Naive B cell (primary cell): Measurements from ENCODE around the gene FHIT. TPM values are rescaled to one million over a fixed set of nuclear protein-coding genes. Genes with fewer than 3 reads are reported as not detected.
A peak's percentile ranks its signal among the peaks of the same experiment; 100 is the strongest.

ENCODE experiments used
- ATAC-seq, 2 donors: fragments of 150-1000 bp; cut with Tn5 transposase; 2 replicates each; pipeline ENCODE4 v1.10.0; 2021; ENCODE audit warnings: low read depth in 2 of 2, mild to moderate bottlenecking in 2 of 2, moderate library complexity in 2 of 2
- DNase-seq: peaks from one replicate; pipeline ENCODE4 v3.0.0; 2022
- H3K27ac Mint-ChIP-seq, 6 donors: one replicate each; pipeline ENCODE4 v1.8.0; 2020 to 2022; ENCODE audit warnings: mild to moderate bottlenecking in 6 of 6, mixed read lengths in 6 of 6, moderate library complexity in 5 of 6, inconsistent platforms in 2 of 6
- H3K27me3 Mint-ChIP-seq, 3 donors: one replicate each; pipeline ENCODE4 v1.8.0; 2021 to 2022; ENCODE audit warnings: mixed read lengths in 3 of 3, mild to moderate bottlenecking in 1 of 3
- H3K36me3 Mint-ChIP-seq, 2 donors: one replicate each; pipeline ENCODE4 v1.8.0; 2020 to 2022; ENCODE audit warnings: mixed read lengths in 2 of 2, inconsistent platforms in 1 of 2, mild to moderate bottlenecking in 1 of 2
- H3K4me1 Mint-ChIP-seq, 3 donors: one replicate each; pipeline ENCODE4 v1.8.0; 2020 to 2022; ENCODE audit warnings: mixed read lengths in 3 of 3, inconsistent platforms in 1 of 3, mild to moderate bottlenecking in 1 of 3, moderate library complexity in 1 of 3
- H3K4me3 Mint-ChIP-seq, 8 donors: one replicate each; pipeline ENCODE4 v1.8.0; 2020 to 2022; ENCODE audit warnings: mild to moderate bottlenecking in 8 of 8, mixed read lengths in 8 of 8, moderate library complexity in 8 of 8, inconsistent platforms in 2 of 8
- H3K9me3 Mint-ChIP-seq, 7 donors: one replicate each; pipeline ENCODE4 v1.8.0; 2020 to 2022; ENCODE audit warnings: mixed read lengths in 7 of 7, mild to moderate bottlenecking in 5 of 7, inconsistent platforms in 2 of 7, moderate library complexity in 1 of 7
- polyA plus RNA-seq, 6 donors: library from polyadenylated mRNA; unstranded; fragments of 300-500 nt; fragmentation: Illumina TruSeq; gene quantifications; one replicate each; pipeline ENCODE4 v1.2.3, GENCODE V29; 2021; ENCODE audit warnings: low read depth in 6 of 6

The FHIT gene
- polyA plus RNA-seq, 6 donors from 2014 or later = 3.2 to 12.6 (median 7.1) TPM

GRCh38 chr3:59890639-59891038 lies 1360.6 kb downstream of the FHIT start:
- DNase-seq (no peak), ATAC-seq (no peak)
- peaks cover 0 to 2% (median 0%) of the 10 kb centered on the region in 7 donors for H3K9me3 Mint-ChIP-seq
- no peaks in the 10 kb centered on the region for H3K27me3 Mint-ChIP-seq
- H3K4me3 Mint-ChIP-seq = no peak overlapping the region
- no peaks in the 10 kb centered on the region for H3K4me1 Mint-ChIP-seq
- H3K36me3 Mint-ChIP-seq = no peaks in the 10 kb centered on the region
- no peak overlapping the region for H3K27ac Mint-ChIP-seq

GRCh38 chr3:59886790-59887189 lies 1364.5 kb downstream of the FHIT start:
- H3K27ac Mint-ChIP-seq = peak overlapping the region in 1 of 6 donors; percentile 26
- no peaks in the 10 kb centered on the region for H3K36me3 Mint-ChIP-seq
- DNase-seq (no peak), ATAC-seq (no peak)
- H3K4me1 Mint-ChIP-seq = peaks cover 5 to 11% (median 5%) of the 10 kb centered on the region in 3 donors
- no peaks in the 10 kb centered on the region for H3K27me3 Mint-ChIP-seq
- H3K4me3 Mint-ChIP-seq = no peak overlapping the region
- H3K9me3 Mint-ChIP-seq = peaks cover 0 to 2% (median 0%) of the 10 kb centered on the region in 7 donors

GRCh38 chr3:59885899-59886400 lies 1365.3 kb downstream of the FHIT start:
- H3K36me3 Mint-ChIP-seq = no peaks in the 10 kb centered on the region
- H3K27me3 Mint-ChIP-seq = no peaks in the 10 kb centered on the region
- H3K27ac Mint-ChIP-seq = no peak overlapping the region
- DNase-seq = no peak
- H3K4me1 Mint-ChIP-seq = peaks cover 5 to 11% (median 5%) of the 10 kb centered on the region in 3 donors
- ATAC-seq = no peak
- H3K4me3 Mint-ChIP-seq = no peak overlapping the region
- H3K9me3 Mint-ChIP-seq = peaks cover 0 to 2% (median 0%) of the 10 kb centered on the region in 7 donors

GRCh38 chr3:59885101-59885500 lies 1366.2 kb downstream of the FHIT start:
- no peak overlapping the region for H3K4me3 Mint-ChIP-seq
- H3K36me3 Mint-ChIP-seq = no peaks in the 10 kb centered on the region
- H3K9me3 Mint-ChIP-seq = peaks cover 0 to 2% (median 0%) of the 10 kb centered on the region in 7 donors
- peaks cover 5 to 11% (median 5%) of the 10 kb centered on the region in 3 donors for H3K4me1 Mint-ChIP-seq
- DNase-seq = no peak
- H3K27me3 Mint-ChIP-seq = no peaks in the 10 kb centered on the region
- H3K27ac Mint-ChIP-seq = peak overlapping the region in 1 of 6 donors; percentile 60
- no peak for ATAC-seq

- H3K4me3 Mint-ChIP-seq = peak overlapping the region in 2 of 8 donors; percentile 2 to 53
- H3K4me1 Mint-ChIP-seq = peaks cover 5 to 11% (median 5%) of the 10 kb centered on the region in 3 donors
- peak overlapping the region in 1 of 6 donors; percentile 11 for H3K27ac Mint-ChIP-seq
Measured at GRCh38 chr3:59884409-59884808, 1366.8 kb downstream of the FHIT start.

GRCh38 chr3:59882746-59883145 lies 1368.5 kb downstream of the FHIT start:
- H3K9me3 Mint-ChIP-seq = no peaks in the 10 kb centered on the region
- H3K4me1 Mint-ChIP-seq = peaks cover 5 to 11% (median 5%) of the 10 kb centered on the region in 3 donors
- no peak overlapping the region for H3K27ac Mint-ChIP-seq
- ATAC-seq (no peak), DNase-seq (no peak)
- no peak overlapping the region for H3K4me3 Mint-ChIP-seq
- H3K27me3 Mint-ChIP-seq = no peaks in the 10 kb centered on the region
- no peaks in the 10 kb centered on the region for H3K36me3 Mint-ChIP-seq

More at GRCh38 chr3:59884409-59884808, 1366.8 kb downstream of the FHIT start:
- Mint-ChIP-seq H3K9me3 (peaks cover 0 to 2% (median 0%) of the 10 kb centered on the region in 7 donors), H3K27me3 (no peaks in the 10 kb centered on the region), H3K36me3 (no peaks in the 10 kb centered on the region)
- ATAC-seq = peak in 1 of 2 donors; percentile 62
- no peak for DNase-seq

- H3K27ac Mint-ChIP-seq = no peak overlapping the region
- ATAC-seq (no peak), DNase-seq (no peak)
- no peaks in the 10 kb centered on the region for H3K36me3 Mint-ChIP-seq
- no peaks in the 10 kb centered on the region for H3K27me3 Mint-ChIP-seq
- no peak overlapping the region for H3K4me3 Mint-ChIP-seq
- peaks cover 5 to 20% (median 9%) of the 10 kb centered on the region in 3 donors for H3K4me1 Mint-ChIP-seq
- H3K9me3 Mint-ChIP-seq = no peaks in the 10 kb centered on the region
Measured at GRCh38 chr3:59880717-59881116, 1370.5 kb downstream of the FHIT start.

GRCh38 chr3:59879031-59879581 lies 1372.1 kb downstream of the FHIT start:
- Mint-ChIP-seq H3K4me1 (peaks cover 0 to 9% (median 5%) of the 10 kb centered on the region in 3 donors), H3K4me3 (no peak overlapping the region)

GRCh38 chr3:59878038-59878427 lies 1373.2 kb downstream of the FHIT start:
- DNase-seq (no peak), ATAC-seq (no peak)
- H3K4me1 Mint-ChIP-seq = peaks cover 11 to 19% (median 16%) of the 10 kb centered on the region in 3 donors
- no peaks in the 10 kb centered on the region for H3K27me3 Mint-ChIP-seq
- peaks cover 0 to 3% of the 10 kb centered on the region in 2 donors for H3K36me3 Mint-ChIP-seq
- H3K4me3 Mint-ChIP-seq = no peak overlapping the region
- H3K27ac Mint-ChIP-seq = no peak overlapping the region
- H3K9me3 Mint-ChIP-seq = peaks cover 0 to 2% (median 0%) of the 10 kb centered on the region in 7 donors

More at GRCh38 chr3:59879031-59879581, 1372.1 kb downstream of the FHIT start:
- H3K9me3 Mint-ChIP-seq = no peaks in the 10 kb centered on the region
- no peak for DNase-seq
- H3K27ac Mint-ChIP-seq = no peak overlapping the region
- no peaks in the 10 kb centered on the region for H3K27me3 Mint-ChIP-seq
- ATAC-seq = no peak
- no peaks in the 10 kb centered on the region for H3K36me3 Mint-ChIP-seq

GRCh38 chr3:59877263-59878037 lies 1373.8 kb downstream of the FHIT start:
- no peak for DNase-seq
- peaks cover 0 to 7% of the 10 kb centered on the region in 2 donors for H3K36me3 Mint-ChIP-seq
- peaks cover 12 to 19% (median 18%) of the 10 kb centered on the region in 3 donors for H3K4me1 Mint-ChIP-seq
- H3K27me3 Mint-ChIP-seq = no peaks in the 10 kb centered on the region
- H3K27ac Mint-ChIP-seq = peak overlapping the region in 1 of 6 donors; percentile 4
- H3K4me3 Mint-ChIP-seq = no peak overlapping the region
- peaks cover 0 to 5% (median 0%) of the 10 kb centered on the region in 7 donors for H3K9me3 Mint-ChIP-seq
- ATAC-seq = no peak

- H3K27ac Mint-ChIP-seq = peak overlapping the region in 1 of 6 donors; percentile 88
- DNase-seq = no peak
- peaks cover 0 to 5% (median 0%) of the 10 kb centered on the region in 7 donors for H3K9me3 Mint-ChIP-seq
- no peaks in the 10 kb centered on the region for H3K27me3 Mint-ChIP-seq
- peak; percentile 32 to 60 for ATAC-seq
- H3K4me3 Mint-ChIP-seq = no peak overlapping the region
- H3K4me1 Mint-ChIP-seq = peaks cover 12 to 19% (median 18%) of the 10 kb centered on the region in 3 donors
- peaks cover 0 to 7% of the 10 kb centered on the region in 2 donors for H3K36me3 Mint-ChIP-seq
Measured at GRCh38 chr3:59876533-59877062, 1374.7 kb downstream of the FHIT start.

- DNase-seq (no peak), ATAC-seq (no peak)
- Mint-ChIP-seq H3K36me3 (peaks cover 0 to 7% of the 10 kb centered on the region in 2 donors), H3K4me1 (peaks cover 14 to 19% (median 18%) of the 10 kb centered on the region in 3 donors), H3K27me3 (no peaks in the 10 kb centered on the region), H3K4me3 (peak overlapping the region in 3 of 8 donors; percentile 8 to 61 (median 37)), H3K9me3 (peaks cover 0 to 5% (median 0%) of the 10 kb centered on the region in 7 donors), H3K27ac (peak overlapping the region in 2 of 6 donors; percentile 41 to 56)
Measured at GRCh38 chr3:59873576-59874230, 1377.5 kb downstream of the FHIT start.

GRCh38 chr3:59872128-59872527 lies 1379.1 kb downstream of the FHIT start:
- H3K9me3 Mint-ChIP-seq = peaks cover 0 to 5% (median 0%) of the 10 kb centered on the region in 7 donors
- ATAC-seq = no peak
- H3K36me3 Mint-ChIP-seq = peaks cover 0 to 7% of the 10 kb centered on the region in 2 donors
- H3K4me1 Mint-ChIP-seq = peaks cover 18 to 19% (median 18%) of the 10 kb centered on the region in 3 donors
- H3K27ac Mint-ChIP-seq = no peak overlapping the region
- no peaks in the 10 kb centered on the region for H3K27me3 Mint-ChIP-seq
- H3K4me3 Mint-ChIP-seq = no peak overlapping the region
- DNase-seq = no peak
